Testis (tissue), 2 donors: ENCODE data around the gene OCA2.

Experiments
- CTCF ChIP-seq, 3 experiments: fragments of 450-650 bp in 2 of 3; fragments of 200-600 bp in 1 of 3; sonication (generic) in 1 of 3; IDR thresholded peaks; one replicate each; pipeline ENCODE4 v1.5.1; 2016 to 2019; ENCODE audit warnings: antibody characterized with exemption in 3 of 3, mild to moderate bottlenecking in 2 of 3, moderate library complexity in 1 of 3
- POLR2A ChIP-seq: fragments of 450-650 bp; IDR thresholded peaks from one replicate; pipeline ENCODE4 v1.6.1; 2017; ENCODE audit warnings: antibody characterized with exemption, mild to moderate bottlenecking, moderate library complexity

GRCh38 chr15:27725731-27726130 lies 373.4 kb downstream of the OCA2 start:
- TF ChIP-seq CTCF (IDR thresholded peaks at IDR 0.05) = no peak
- TF ChIP-seq POLR2A = no peak
